Body of pancreas (tissue), 4 donors: ENCODE measurements around the gene ARHGAP26.

Experiments
- POLR2A ChIP-seq, 3 donors: fragments of 450-650 bp; IDR thresholded peaks; one replicate each; pipeline ENCODE4 v1.6.1; 2016; ENCODE audit warnings: antibody characterized with exemption in 3 of 3, mild to moderate bottlenecking in 2 of 3
- TF ChIP-seq, protein P1 (sequence below), 7 experiments: fragments of 450-650 bp in 4 of 7; fragments of 200-600 bp in 3 of 7; sonication (generic) in 3 of 7; IDR thresholded peaks; one replicate each; pipeline ENCODE4 v1.5.1; 2016 to 2019; ENCODE audit warnings: antibody characterized with exemption in 7 of 7

GRCh38 chr5:142758796-142759145 lies 11.4 kb upstream of the ARHGAP26 start:
- TF ChIP-seq, protein P1, sequence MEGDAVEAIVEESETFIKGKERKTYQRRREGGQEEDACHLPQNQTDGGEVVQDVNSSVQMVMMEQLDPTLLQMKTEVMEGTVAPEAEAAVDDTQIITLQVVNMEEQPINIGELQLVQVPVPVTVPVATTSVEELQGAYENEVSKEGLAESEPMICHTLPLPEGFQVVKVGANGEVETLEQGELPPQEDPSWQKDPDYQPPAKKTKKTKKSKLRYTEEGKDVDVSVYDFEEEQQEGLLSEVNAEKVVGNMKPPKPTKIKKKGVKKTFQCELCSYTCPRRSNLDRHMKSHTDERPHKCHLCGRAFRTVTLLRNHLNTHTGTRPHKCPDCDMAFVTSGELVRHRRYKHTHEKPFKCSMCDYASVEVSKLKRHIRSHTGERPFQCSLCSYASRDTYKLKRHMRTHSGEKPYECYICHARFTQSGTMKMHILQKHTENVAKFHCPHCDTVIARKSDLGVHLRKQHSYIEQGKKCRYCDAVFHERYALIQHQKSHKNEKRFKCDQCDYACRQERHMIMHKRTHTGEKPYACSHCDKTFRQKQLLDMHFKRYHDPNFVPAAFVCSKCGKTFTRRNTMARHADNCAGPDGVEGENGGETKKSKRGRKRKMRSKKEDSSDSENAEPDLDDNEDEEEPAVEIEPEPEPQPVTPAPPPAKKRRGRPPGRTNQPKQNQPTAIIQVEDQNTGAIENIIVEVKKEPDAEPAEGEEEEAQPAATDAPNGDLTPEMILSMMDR (IDR thresholded peaks at IDR 0.05) = no peak
- TF ChIP-seq POLR2A (IDR thresholded peaks at IDR 0.05) = no peak
